Liver (tissue), 3 donors: ENCODE results near the gene SIRPD.

Experiments
- EGR1 ChIP-seq, 2 donors: IDR thresholded peaks; 2 replicates each; pipeline ENCODE4 v1.6.1; 2016 to 2018; ENCODE audit warnings: antibody characterized with exemption in 2 of 2, low read depth in 2 of 2
- FOXA2 ChIP-seq: IDR thresholded peaks from 2 replicates; pipeline ENCODE4 v1.6.1; 2016; ENCODE audit warnings: antibody characterized with exemption
- HNF4G ChIP-seq: IDR thresholded peaks from 2 replicates; pipeline ENCODE4 v1.6.1; 2016; ENCODE audit warnings: antibody characterized with exemption
- JUND ChIP-seq, 2 donors: IDR thresholded peaks; 2 replicates each; pipeline ENCODE4 v1.6.1; 2016; ENCODE audit warnings: antibody characterized with exemption in 2 of 2
- RAD21 ChIP-seq, 2 donors: IDR thresholded peaks; 2 replicates each; pipeline ENCODE4 v1.6.1; 2016; ENCODE audit warnings: antibody characterized with exemption in 2 of 2, mild to moderate bottlenecking in 2 of 2
- RXRA ChIP-seq, 2 donors: IDR thresholded peaks; 2 replicates each; pipeline ENCODE4 v1.6.1; 2017 to 2018; ENCODE audit warnings: antibody characterized with exemption in 2 of 2, mild to moderate bottlenecking in 1 of 2
- TAF1 ChIP-seq: conservative IDR thresholded peaks from 2 replicates; pipeline ENCODE4 v1.6.1; 2016; ENCODE audit warnings: antibody characterized with exemption, mild to moderate bottlenecking
- YY1 ChIP-seq: IDR thresholded peaks from 2 replicates; pipeline ENCODE4 v1.6.1; 2016; ENCODE audit warnings: antibody characterized with exemption, mild to moderate bottlenecking
- TF ChIP-seq, protein P1 (sequence below): fragments of 150-350 bp; IDR thresholded peaks from 2 replicates; pipeline ENCODE4 v1.5.1; 2017; ENCODE audit warnings: improper control_type of control experiment, low read depth, low read length; ENCODE audit not compliant: missing input control
- TF ChIP-seq, protein P2 (sequence below): IDR thresholded peaks from 2 replicates; pipeline ENCODE4 v1.6.1; 2016; ENCODE audit warnings: antibody characterized with exemption, mild to moderate bottlenecking
- donor health status: healthy.
- donor health status: healthy.

DNA sequence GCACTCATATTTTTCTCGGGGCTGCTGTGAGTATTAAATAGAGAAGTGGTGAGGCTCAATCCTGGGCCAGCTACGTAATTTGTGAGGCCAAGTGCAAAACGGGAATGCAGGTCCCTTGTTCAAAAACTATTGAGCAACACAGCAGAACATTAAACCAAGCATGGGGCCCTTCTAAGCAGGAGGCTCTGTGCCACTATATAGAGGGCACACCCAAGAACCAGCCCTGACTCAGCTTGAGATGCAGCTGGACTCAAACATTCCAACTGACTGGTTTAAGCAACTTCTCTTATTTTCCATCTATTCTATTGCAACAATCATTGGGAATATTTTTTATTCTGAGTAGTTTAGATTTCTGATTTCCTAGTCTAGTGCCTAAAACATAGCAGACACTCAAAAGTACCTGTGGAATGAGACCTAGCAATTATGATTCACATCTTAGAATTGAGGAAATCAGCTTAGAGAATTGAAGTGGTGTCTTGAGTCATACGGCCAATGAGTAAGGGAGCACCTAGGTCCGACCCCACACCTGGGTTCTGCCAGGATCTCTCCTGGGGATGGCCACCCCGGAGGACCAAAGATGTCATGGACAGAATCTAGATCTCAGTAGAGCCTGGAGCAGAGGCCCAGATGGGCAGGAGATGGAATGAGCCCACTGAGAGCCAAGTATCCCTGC is 67.6 kb downstream of the SIRPD start:
- TF ChIP-seq, protein P1, sequence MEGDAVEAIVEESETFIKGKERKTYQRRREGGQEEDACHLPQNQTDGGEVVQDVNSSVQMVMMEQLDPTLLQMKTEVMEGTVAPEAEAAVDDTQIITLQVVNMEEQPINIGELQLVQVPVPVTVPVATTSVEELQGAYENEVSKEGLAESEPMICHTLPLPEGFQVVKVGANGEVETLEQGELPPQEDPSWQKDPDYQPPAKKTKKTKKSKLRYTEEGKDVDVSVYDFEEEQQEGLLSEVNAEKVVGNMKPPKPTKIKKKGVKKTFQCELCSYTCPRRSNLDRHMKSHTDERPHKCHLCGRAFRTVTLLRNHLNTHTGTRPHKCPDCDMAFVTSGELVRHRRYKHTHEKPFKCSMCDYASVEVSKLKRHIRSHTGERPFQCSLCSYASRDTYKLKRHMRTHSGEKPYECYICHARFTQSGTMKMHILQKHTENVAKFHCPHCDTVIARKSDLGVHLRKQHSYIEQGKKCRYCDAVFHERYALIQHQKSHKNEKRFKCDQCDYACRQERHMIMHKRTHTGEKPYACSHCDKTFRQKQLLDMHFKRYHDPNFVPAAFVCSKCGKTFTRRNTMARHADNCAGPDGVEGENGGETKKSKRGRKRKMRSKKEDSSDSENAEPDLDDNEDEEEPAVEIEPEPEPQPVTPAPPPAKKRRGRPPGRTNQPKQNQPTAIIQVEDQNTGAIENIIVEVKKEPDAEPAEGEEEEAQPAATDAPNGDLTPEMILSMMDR, result no peak
- TF ChIP-seq JUND (IDR thresholded peaks at IDR 0.05) (no peak), FOXA2 (no peak), EGR1 (IDR thresholded peaks at IDR 0.05; ENCODE audit: low read depth in 2 of 2) (no peak), TAF1 (no peak), YY1 (no peak), RAD21 (IDR thresholded peaks at IDR 0.05) (no peak), RXRA (IDR thresholded peaks at IDR 0.05) (no peak), HNF4G (no peak)
- TF ChIP-seq, protein P2, sequence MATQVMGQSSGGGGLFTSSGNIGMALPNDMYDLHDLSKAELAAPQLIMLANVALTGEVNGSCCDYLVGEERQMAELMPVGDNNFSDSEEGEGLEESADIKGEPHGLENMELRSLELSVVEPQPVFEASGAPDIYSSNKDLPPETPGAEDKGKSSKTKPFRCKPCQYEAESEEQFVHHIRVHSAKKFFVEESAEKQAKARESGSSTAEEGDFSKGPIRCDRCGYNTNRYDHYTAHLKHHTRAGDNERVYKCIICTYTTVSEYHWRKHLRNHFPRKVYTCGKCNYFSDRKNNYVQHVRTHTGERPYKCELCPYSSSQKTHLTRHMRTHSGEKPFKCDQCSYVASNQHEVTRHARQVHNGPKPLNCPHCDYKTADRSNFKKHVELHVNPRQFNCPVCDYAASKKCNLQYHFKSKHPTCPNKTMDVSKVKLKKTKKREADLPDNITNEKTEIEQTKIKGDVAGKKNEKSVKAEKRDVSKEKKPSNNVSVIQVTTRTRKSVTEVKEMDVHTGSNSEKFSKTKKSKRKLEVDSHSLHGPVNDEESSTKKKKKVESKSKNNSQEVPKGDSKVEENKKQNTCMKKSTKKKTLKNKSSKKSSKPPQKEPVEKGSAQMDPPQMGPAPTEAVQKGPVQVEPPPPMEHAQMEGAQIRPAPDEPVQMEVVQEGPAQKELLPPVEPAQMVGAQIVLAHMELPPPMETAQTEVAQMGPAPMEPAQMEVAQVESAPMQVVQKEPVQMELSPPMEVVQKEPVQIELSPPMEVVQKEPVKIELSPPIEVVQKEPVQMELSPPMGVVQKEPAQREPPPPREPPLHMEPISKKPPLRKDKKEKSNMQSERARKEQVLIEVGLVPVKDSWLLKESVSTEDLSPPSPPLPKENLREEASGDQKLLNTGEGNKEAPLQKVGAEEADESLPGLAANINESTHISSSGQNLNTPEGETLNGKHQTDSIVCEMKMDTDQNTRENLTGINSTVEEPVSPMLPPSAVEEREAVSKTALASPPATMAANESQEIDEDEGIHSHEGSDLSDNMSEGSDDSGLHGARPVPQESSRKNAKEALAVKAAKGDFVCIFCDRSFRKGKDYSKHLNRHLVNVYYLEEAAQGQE, result no peak
